Measurements from ENCODE around the gene RHOT2. TPM values are rescaled to one million over a fixed set of nuclear protein-coding genes. Genes with fewer than 3 reads are reported as not detected.

Gene RHOT2
- total RNA-seq, 1 experiment from 2014 or later: 98.5 TPM

GRCh38 chr16:673399-673991, 5.6 kb downstream of the RHOT2 start:
- intact Hi-C loops (cut with micrococcal nuclease): no loop called here
- Histone ChIP-seq H3K79me2 (ENCODE audit: insufficient read depth, low read length) (peaks cover 21% of the 10 kb centered on the region), H3K4me3 (replicated peaks in 1 of 2; ENCODE audit: low read depth in 1 of 2, low read length in 2 of 2) (no peak overlapping the region), H3K27ac (ENCODE audit: low read depth, low read length) (no peak overlapping the region), H4K20me1 (ENCODE audit: insufficient read depth) (no peaks in the 10 kb centered on the region), H3K9ac (ENCODE audit: low read length) (no peak overlapping the region), H3K4me1 (ENCODE audit: control insufficient read depth in 1 of 2, insufficient read depth in 2 of 2, low read length in 2 of 2) (peaks cover 0 to 5% of the 10 kb centered on the region in 2 experiments; a peak in 1 of 4 replicates), H3K9me2 (ENCODE audit: insufficient read depth) (no peaks in the 10 kb centered on the region), H3K36me3 (ENCODE audit: control insufficient read depth in 1 of 2, insufficient read depth in 2 of 2, low read length in 2 of 2) (peaks cover 0 to 4% of the 10 kb centered on the region in 2 experiments; a peak in 1 of 4 replicates), H3K9me3 (ENCODE audit: control insufficient read depth in 1 of 2, insufficient read depth in 1 of 2, low read depth in 1 of 2, low read length in 2 of 2) (no peaks in the 10 kb centered on the region), H2AFZ (ENCODE audit: low read depth, low read length, poor library complexity, severe bottlenecking) (no peak overlapping the region), H3K4me2 (ENCODE audit: low read length) (no peak overlapping the region), H3K27me3 (ENCODE audit: insufficient read depth, low read length) (no peaks in the 10 kb centered on the region)
- ChIA-PET POLR2A (no interaction called here), CTCF (no interaction called here), RAD21 (ENCODE audit: low non-redundant PET in 1 of 2, low total read pairs in 2 of 2, uncharacterized antibody in 2 of 2, unreplicated experiment in 2 of 2) (no interaction called here)
- no peak for ATAC-seq
- BruUV-seq (replicated peaks): TSS peak; percentile 21
- TF ChIP-seq SP1 (IDR thresholded peaks at IDR 0.05; ENCODE audit: low read depth) (no peak), CBX3 (IDR thresholded peaks at IDR 0.05; ENCODE audit: low read depth) (no peak), MAX (IDR thresholded peaks at IDR 0.05) (no peak), TCF7L2 (IDR thresholded peaks at IDR 0.05; ENCODE audit: borderline replicate concordance, extremely low read depth, insufficient read depth, insufficient read length) (no peak), POLR2A (IDR thresholded peaks at IDR 0.05; ENCODE audit: borderline replicate concordance, extremely low read depth, insufficient read depth, insufficient read length) (no peak), ZBTB33 (IDR thresholded peaks at IDR 0.05; ENCODE audit: extremely low read depth, insufficient replicate concordance, low read length) (no peak), FOSL1 (IDR thresholded peaks at IDR 0.05; ENCODE audit: low read depth) (no peak), RAD21 (IDR thresholded peaks at IDR 0.05; ENCODE audit: low read depth) (no peak), CEBPB (IDR thresholded peaks at IDR 0.05; ENCODE audit: low read depth) (no peak), EGR1 (IDR thresholded peaks at IDR 0.05; ENCODE audit: low read depth) (no peak)
- DNase-seq (ENCODE audit: low read depth, low spot score): no peak

Measured in HCT116 (cell line).